Stimulated activated CD8-positive, alpha-beta memory T cell treated with anti-CD3 and anti-CD28 coated beads, Interleukin-12 subunit alpha, Interleukin-12 subunit beta, amount 100 ng/mL, for 4 hours (primary cell): ENCODE results near the gene C10orf143.
A peak's percentile ranks its signal among the peaks of the same experiment; 100 is the strongest.
"Not testable (repeated sequence)": the region's sequence is repeated elsewhere in the genome, so short reads cannot be mapped to it uniquely, and the experiment has no call there.

ENCODE experiments used
- DNase-seq: peaks from one replicate; pipeline ENCODE4 v3.0.0-alpha.2; 2020; ENCODE audit warnings: low read depth

C10orf143 gene

GRCh38 chr10:130111113-130111851, 652 bp upstream of the C10orf143 start:
- peak; percentile 87 for DNase-seq

GRCh38 chr10:130109796-130110245, 809 bp downstream of the C10orf143 start:
- DNase-seq, result peak; percentile 30

- no peak for DNase-seq
Observed at GRCh38 chr10:130108934-130109604, 1.6 kb downstream of the C10orf143 start.

- DNase-seq, result not testable (repeated sequence)
Observed at GRCh38 chr10:130108146-130108545, 2.5 kb downstream of the C10orf143 start.

GRCh38 chr10:130105724-130106123, 4.9 kb downstream of the C10orf143 start:
- DNase-seq, result no peak

- no peak for DNase-seq
Observed at GRCh38 chr10:130099344-130099743, 11.3 kb downstream of the C10orf143 start.

- DNase-seq, result not testable (repeated sequence)
Observed at GRCh38 chr10:130090565-130090964, 20.1 kb downstream of the C10orf143 start.

- no peak for DNase-seq
Observed at GRCh38 chr10:130080461-130080814, 30.2 kb downstream of the C10orf143 start.

GRCh38 chr10:130079614-130080460, 30.8 kb downstream of the C10orf143 start:
- DNase-seq, result no peak

- no peak for DNase-seq
Observed at GRCh38 chr10:130078120-130078519, 32.5 kb downstream of the C10orf143 start.

GRCh38 chr10:130076681-130077080, 33.9 kb downstream of the C10orf143 start:
- no peak for DNase-seq

GRCh38 chr10:130074639-130075038, 36.0 kb downstream of the C10orf143 start:
- no peak for DNase-seq

GRCh38 chr10:130073912-130074311, 36.7 kb downstream of the C10orf143 start:
- no peak for DNase-seq

GRCh38 chr10:130072247-130072646, 38.4 kb downstream of the C10orf143 start:
- DNase-seq, result no peak

GRCh38 chr10:130067893-130068292, 42.7 kb downstream of the C10orf143 start:
- DNase-seq, result no peak

GRCh38 chr10:130066743-130067142, 43.9 kb downstream of the C10orf143 start:
- DNase-seq, result no peak

- no peak for DNase-seq
Observed at GRCh38 chr10:130065251-130065650, 45.4 kb downstream of the C10orf143 start.

- no peak for DNase-seq
Observed at GRCh38 chr10:130064783-130065182, 45.8 kb downstream of the C10orf143 start.

GRCh38 chr10:130062976-130063375, 47.7 kb downstream of the C10orf143 start:
- no peak for DNase-seq

GRCh38 chr10:130062201-130062600, 48.4 kb downstream of the C10orf143 start:
- DNase-seq, result no peak

- no peak for DNase-seq
Observed at GRCh38 chr10:130061760-130062159, 48.9 kb downstream of the C10orf143 start.

GRCh38 chr10:130054021-130054420, 56.6 kb downstream of the C10orf143 start:
- DNase-seq, result no peak

- DNase-seq, result no peak
Observed at GRCh38 chr10:130053561-130053960, 57.1 kb downstream of the C10orf143 start.
